Umbilical cord (tissue), 2 donors: Measurements from ENCODE around the gene RPS24. TPM values are rescaled to one million over a fixed set of nuclear protein-coding genes. Genes with fewer than 3 reads are reported as not detected.
"Not testable (repeated sequence)": the region's sequence is repeated elsewhere in the genome, so short reads cannot be mapped to it uniquely, and the experiment has no call there.

ENCODE experiments used
- DNase-seq: peaks from one replicate; pipeline ENCODE4 v3.0.0-alpha.2; 2015; ENCODE audit warnings: low spot score
- total RNA-seq: library from RNA; depleted of rRNA; stranded (reverse); fragments of >200 nt; gene quantifications from one replicate; pipeline ENCODE4 v1.2.3, GENCODE V29; 2014; ENCODE audit warnings: low replicate concordance; ENCODE audit not compliant: insufficient read depth

The RPS24 gene
- total RNA-seq, 1 donor from 2014 or later, result 3,243 TPM

- DNase-seq, result no peak
Measured at GRCh38 chr10:78049851-78050250, 16.2 kb downstream of the RPS24 start.

DNA sequence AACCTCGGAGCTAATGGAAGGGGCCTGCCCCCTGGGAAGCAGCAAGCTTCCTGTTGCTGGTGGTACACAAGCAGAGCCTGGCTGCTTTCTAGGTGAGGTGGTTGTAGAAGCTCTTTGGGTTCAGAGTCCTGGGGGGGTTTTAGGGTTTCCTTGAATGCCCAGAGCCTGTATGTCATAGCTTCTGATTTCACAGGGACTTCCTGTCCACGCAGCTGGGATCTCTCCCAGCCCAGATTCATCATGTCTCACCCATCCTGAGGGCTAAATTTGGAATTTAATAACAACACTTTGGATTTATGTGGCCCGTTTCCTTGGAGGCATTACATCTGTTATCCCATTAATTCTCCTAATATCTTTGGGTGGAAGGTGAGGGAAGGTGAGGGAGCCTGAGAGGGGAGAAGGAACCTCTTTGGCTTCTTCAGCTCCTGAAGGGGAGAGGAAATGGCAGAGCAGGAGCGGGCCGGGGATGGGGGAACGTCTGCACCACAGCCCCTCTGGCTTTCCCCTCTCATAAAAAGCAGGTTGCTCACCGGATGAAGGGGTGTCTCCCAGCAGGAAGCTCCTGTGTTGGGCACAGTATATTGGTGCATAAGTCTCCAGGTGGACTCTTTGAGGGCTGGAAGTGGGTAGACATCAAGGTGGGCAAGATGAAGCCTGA, 19.7 kb downstream of the RPS24 start:
- DNase-seq, result no peak

- no peak for DNase-seq
Measured at GRCh38 chr10:78058562-78058961, 24.9 kb downstream of the RPS24 start.

DNA sequence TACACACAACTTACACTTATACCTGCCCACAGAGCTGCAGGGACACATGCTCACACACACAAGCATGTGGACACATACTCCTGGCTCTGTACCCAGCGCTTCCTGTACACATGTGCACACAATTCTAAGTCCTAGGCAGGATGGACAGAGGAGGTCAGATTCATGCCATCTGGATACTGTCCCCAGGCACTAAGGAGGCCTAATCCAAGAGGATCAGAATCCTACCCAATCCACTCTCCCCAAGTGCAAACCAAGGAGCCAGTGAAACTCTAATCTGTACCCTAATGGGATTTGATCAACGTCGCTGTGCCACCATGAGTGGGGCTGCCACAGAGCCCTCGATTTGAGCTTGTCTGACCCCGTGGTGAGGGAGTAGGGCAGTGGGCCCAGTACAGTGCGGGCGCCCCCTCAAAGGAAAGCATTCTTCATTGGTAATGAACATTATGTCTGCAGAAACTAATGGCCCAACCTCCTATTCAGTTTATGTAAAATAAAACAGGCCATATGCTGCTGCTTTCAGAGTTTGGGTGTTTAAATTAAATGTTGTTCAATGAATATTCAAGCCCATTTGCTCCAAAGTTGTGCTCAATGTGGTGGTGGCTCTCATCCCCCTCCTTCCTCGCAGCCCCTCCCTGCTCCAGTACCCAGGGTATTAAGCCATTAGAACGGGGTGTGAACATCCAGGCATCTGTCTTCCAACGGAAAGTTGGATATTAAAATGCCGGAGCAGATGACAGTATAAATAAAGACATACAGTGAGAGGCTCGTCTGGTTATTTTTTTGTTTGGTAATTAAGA, 26.4 kb downstream of the RPS24 start:
- no peak for DNase-seq

DNA sequence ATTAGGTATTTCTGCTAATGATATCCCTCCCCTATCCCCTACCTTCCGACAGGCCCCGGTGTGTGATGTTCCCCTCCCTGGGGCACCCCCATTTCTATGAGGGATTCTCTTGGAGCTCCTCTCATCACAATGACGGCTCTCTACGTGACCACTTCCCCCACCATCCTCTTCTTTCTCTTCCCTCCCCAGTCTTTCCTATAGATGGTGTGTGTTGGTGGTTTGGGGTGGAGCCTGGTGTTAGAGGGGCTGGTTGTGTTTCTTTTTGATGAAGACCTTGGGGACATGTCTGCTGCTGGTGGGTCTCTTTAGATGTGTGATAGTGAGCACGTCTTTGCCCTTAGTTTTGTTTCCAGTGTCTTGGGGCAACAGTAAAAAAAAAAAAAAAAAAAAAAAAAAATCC, 28.6 kb downstream of the RPS24 start:
- DNase-seq, result no peak

DNA sequence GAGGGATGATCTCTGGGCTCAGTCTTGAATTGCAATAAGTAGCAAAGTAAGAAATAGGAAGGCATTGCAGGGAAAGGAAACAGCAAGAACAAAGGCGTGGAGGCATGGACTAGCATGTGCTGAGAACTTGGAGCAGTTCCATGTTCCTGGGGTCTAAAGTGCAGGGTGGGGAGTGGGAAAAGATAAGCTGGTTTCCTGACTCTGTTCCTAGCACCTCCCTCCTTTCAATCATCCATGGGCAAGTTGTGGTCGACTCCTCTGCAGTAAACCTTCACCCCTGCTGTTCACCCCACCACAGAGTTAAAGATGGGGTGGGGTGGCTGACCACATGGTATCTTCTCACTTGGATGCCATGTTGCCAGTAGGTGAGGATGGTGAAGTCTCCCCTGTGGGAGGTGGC, 29.6 kb downstream of the RPS24 start:
- DNase-seq, result no peak

DNA sequence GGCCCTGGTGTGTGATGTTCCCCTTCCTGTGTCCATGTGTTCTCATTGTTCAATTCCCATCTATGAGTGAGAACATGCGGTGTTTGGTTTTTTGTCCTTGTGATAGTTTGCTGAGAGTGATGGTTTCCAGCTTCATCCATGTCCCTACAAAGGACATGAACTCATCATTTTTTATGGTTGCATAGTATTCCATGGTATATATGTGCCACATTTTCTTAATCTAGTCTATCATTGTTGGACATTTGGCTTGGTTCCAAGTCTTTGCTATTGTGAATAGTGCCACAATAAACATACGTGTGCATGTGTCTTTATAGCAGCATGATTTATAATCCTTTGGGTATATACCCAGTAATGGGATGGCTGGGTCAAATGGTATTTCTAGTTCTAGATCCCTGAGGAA, 31.3 kb downstream of the RPS24 start:
- not testable (repeated sequence) for DNase-seq

DNA sequence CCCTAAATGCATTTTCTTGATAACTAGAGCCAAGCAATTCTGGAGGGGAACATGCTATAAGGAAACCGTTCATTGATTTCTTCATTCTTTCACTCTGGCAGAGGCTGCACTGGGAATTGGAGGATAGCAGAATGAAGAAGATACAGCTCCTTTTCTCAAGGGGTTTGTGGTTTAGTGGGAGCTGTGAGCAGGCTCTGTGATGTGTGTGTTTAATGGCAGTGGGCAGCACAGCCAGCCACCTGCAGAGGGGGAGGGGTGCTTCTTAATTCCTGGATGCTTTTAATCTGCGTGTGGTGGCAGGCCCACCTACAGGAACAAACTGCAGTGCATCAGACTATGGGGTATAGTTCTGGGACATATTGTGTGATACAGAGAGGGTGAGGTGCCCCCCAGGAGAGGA, 31.9 kb downstream of the RPS24 start:
- no peak for DNase-seq

DNA sequence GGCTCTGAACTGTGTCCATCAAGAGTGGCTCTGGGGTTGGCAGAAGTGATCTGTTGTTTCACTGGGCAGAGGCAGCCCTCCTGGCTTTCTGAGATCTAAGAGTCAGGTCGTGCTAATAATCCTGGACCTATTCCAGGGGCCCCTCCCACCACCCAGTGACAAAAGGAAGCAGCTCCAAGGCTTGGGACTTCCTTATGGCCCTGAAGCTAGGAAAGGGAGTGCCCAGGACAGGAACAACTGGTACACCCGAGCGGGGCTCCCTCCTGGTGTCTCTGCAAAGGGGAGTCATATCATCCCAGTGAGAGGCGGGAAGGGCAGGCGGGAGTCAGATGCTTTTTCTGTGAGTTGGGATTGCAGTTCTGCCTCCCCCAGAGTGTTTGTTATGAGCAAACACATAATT, 32.3 kb downstream of the RPS24 start:
- no peak for DNase-seq

DNA sequence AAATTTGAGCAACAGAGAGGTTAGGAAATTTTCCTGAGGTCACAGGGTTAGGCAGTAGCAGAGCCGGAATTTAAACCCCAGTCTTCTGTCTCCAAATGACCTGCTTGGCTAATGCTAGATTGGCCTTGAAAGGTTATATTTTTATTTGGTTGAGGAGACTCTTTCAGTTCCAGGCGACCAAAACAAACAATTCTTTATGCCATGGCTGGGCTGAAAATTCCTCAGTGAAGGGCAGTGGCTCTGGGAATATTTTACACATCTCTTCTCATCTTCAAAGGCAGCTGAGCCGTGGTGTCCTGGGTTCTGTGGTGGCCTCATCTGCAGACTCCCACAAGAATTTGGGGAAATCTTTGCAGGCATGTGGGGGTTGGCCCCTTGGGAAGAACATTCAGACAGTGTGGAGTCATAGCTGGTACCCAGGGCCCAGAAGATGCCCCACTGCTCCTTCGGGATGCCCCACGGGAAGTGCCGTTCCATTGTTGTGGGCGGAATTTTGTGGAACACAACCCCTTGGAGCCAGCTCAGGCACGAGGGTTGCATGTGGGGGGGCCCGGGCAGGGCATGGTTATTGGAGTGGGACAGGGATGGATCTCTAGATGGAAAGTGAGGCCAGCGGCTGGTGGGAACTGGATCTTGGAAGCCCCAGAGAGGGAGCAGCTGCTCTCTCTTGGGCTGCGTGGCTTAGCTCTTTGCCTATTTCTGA, 33.2 kb downstream of the RPS24 start:
- no peak for DNase-seq

DNA sequence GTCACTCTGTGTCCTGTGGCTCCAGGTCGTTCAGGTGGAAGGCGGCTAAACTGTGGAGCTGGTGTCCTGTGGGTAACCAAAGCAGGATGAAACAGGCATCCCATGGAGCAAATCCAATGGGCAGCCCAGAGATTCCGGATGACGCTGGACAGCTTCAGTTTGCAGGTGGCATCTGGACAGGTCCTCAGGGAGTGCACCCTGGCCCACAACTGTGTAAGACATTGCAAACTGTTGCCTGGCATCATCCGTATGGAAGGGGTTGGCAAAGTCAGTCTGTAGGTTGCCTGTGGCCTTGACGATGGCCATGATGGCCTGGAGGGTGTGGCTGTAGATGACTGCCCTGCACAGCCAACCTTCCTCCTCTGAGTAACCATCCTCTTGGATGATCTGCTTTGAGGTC, 35.5 kb downstream of the RPS24 start:
- DNase-seq, result no peak

- DNase-seq, result not testable (repeated sequence)
Measured at GRCh38 chr10:78070064-78070463, 36.4 kb downstream of the RPS24 start.

GRCh38 chr10:78070726-78071125, 37.1 kb downstream of the RPS24 start:
- no peak for DNase-seq

GRCh38 chr10:78071140-78071856, 37.6 kb downstream of the RPS24 start:
- DNase-seq, result no peak

DNA sequence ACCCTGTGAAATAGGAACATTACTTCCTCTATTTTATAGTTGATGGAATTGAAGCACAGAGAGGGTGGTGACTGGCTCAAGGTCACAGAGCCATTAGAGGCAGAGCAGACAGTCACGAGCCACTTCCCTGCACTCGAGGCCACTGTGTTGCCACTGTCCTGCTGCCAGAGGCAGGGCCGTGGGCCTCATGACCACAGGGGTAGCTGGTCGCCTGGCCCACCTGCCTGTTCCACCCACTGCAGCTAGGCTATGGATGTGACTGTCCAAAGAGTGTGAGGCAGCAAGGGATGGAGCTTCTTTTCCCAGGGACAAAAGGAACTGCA, 38.2 kb downstream of the RPS24 start:
- DNase-seq, result no peak

GRCh38 chr10:78072504-78072903, 38.8 kb downstream of the RPS24 start:
- DNase-seq, result no peak

DNA sequence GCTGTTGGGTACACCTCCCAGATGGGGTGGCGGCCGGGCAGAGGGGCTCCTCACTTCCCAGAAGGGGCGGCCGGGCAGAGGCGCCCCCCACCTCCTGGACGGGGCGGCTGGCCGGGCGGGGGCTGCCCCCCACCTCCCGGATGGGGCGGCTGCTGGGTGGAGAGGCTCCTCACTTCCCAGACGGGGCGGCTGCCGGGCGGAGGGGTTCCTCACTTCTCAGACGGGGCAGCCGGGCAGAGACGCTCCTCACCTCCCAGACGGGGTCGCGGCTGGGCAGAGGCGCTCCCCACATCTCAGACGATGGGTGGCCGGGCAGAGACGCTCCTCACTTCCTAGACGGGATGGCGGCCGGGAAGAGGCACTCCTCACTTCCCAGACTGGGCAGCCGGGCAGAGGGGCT, 42.1 kb downstream of the RPS24 start:
- DNase-seq, result not testable (repeated sequence)

DNA sequence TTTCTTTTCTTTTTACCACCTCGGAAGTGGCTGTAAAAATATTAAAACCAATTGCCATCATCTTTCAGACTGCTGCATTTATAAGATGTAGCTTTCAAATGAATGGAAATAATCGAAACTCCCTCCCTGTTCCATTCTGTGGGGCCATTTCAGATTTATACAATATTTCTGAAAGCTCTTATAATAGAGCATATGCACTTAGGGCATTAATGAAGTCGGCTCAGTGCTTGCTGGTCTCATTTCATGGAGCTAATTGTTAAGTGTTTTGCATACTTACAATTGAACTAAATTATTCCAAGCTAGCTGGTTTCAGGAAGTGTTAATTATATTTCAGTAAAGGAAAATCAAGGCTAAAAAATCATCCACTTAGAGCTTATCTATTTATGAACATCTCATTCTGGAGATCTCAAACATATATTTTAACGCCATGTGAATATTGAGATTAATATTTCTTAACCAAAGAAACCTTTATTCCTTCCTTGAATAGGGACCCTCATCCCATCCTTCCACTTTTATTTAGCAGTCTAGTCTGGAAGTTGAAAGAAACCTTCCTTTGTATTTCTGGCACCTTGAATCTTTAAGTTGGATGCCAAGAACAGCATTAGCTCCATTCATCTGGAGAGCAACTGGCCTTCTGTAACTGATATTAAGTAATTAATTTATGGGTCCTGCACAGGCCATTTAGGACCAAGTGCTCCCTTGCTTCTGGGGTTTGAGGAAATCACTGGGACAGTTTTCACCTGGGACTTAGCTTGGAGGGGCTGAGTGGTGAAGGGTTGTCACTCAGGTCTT, 45.1 kb downstream of the RPS24 start:
- DNase-seq, result no peak

- no peak for DNase-seq
Measured at GRCh38 chr10:78079411-78079810, 45.7 kb downstream of the RPS24 start.

- DNase-seq, result no peak
Measured at GRCh38 chr10:78081292-78081691, 47.6 kb downstream of the RPS24 start.

DNA sequence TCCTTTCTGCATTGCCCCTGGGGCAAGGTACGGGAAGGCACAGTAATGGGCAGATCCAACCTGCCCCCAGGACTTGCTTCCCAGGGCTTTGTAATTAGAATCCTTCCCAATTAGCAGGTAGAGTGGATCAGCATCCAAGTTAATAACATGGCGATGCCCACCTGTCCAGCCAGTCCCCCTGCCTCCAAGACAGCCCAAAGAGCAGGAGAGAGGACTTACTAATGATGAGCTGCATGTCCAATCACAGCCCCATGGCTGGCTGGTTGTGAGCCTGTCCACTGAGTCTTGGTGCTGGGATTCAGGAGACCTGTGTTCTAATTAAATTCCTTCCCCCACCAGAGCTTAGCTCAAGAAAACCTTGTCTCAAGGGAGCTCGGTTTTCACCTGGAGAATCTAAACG, 49.0 kb downstream of the RPS24 start:
- DNase-seq, result no peak
